Endothelial cell (in vitro differentiated cells): ENCODE measurements around the gene TGM2. TPM values are rescaled to one million over a fixed set of nuclear protein-coding genes. Genes with fewer than 3 reads are reported as not detected.
"Not testable (repeated sequence)": the region's sequence is repeated elsewhere in the genome, so short reads cannot be mapped to it uniquely, and the experiment has no call there.

Source experiments
- DNase-seq: peaks from one replicate; pipeline ENCODE4 v3.0.0; 2021; ENCODE audit warnings: low spot score
- H3K27ac Mint-ChIP-seq: one replicate; pipeline ENCODE4 v1.8.0; 2021; ENCODE audit warnings: mixed read lengths, inconsistent platforms; ENCODE audit not compliant: unreplicated experiment
- H3K27me3 Mint-ChIP-seq: one replicate; pipeline ENCODE4 v1.8.0; 2021; ENCODE audit warnings: mild to moderate bottlenecking, moderate library complexity, mixed read lengths, inconsistent platforms; ENCODE audit not compliant: unreplicated experiment
- H3K36me3 Mint-ChIP-seq: one replicate; pipeline ENCODE4 v1.8.0; 2021; ENCODE audit warnings: mild to moderate bottlenecking, low read depth, mixed read lengths, inconsistent platforms; ENCODE audit not compliant: unreplicated experiment
- H3K4me1 Mint-ChIP-seq: one replicate; pipeline ENCODE4 v1.8.0; 2021; ENCODE audit warnings: mild to moderate bottlenecking, mixed read lengths, inconsistent platforms; ENCODE audit not compliant: unreplicated experiment
- H3K4me3 Mint-ChIP-seq: one replicate; pipeline ENCODE4 v1.8.0; 2021; ENCODE audit warnings: mild to moderate bottlenecking, mixed read lengths, inconsistent platforms; ENCODE audit not compliant: unreplicated experiment
- H3K9me3 Mint-ChIP-seq: one replicate; pipeline ENCODE4 v1.8.0; 2021; ENCODE audit warnings: mixed read lengths, inconsistent platforms; ENCODE audit not compliant: unreplicated experiment
- total RNA-seq: library from RNA; stranded (reverse); fragmentation: NEBNext Ultra II Directional; extraction: Animal tissue kit (Norgen Biotek cat#: 25700); gene quantifications from one replicate; pipeline ENCODE4 v1.2.1, GENCODE V29; 2021; ENCODE audit not compliant: unreplicated experiment
- TF ChIP-seq, protein P1 (sequence below): fragments of 200-600 bp; sonication (generic); IDR thresholded peaks from one replicate; pipeline ENCODE4 v1.5.0; 2021; ENCODE audit warnings: antibody characterized with exemption; ENCODE audit not compliant: unreplicated experiment

TGM2 gene
- total RNA-seq, 1 donor from 2014 or later = 216 TPM

DNA sequence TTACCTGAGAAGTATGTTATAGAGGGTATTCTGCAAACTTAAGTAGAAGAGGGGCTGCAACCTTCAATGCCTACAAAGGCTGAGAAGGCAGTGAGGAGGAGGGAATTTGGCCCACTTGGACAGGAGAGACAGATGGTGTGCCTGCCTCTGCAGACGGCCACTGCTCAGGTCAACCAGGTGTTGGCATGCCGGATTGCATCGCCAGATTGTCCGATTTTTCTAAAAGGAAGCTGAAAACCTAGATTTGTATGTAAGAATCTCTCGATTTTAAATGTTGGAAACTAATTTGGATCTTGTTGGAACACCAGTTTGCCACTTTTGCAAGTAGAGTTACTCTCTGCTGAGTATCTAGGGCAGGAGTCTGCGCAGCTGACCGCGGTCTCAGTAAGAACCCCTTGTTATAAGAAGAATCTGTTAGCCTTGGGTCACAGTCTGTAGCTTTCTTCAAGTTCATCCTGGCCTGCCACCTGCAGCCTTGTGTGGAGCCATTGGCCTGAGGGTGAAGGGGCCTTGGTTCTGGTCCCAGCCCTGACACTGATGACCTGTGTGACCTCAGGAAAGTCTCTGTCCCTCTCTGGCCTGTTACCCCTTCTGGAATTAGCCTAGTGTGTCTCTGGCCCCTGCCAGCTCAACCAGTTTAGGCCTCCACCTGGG, 54.4 kb downstream of the TGM2 start:
- Mint-ChIP-seq H3K4me3 (no peak overlapping the region), H3K27me3 (peaks cover 4% of the 10 kb centered on the region), H3K9me3 (no peaks in the 10 kb centered on the region), H3K36me3 (no peaks in the 10 kb centered on the region), H3K27ac (no peak overlapping the region), H3K4me1 (peaks cover 7% of the 10 kb centered on the region)
- TF ChIP-seq, protein P1, sequence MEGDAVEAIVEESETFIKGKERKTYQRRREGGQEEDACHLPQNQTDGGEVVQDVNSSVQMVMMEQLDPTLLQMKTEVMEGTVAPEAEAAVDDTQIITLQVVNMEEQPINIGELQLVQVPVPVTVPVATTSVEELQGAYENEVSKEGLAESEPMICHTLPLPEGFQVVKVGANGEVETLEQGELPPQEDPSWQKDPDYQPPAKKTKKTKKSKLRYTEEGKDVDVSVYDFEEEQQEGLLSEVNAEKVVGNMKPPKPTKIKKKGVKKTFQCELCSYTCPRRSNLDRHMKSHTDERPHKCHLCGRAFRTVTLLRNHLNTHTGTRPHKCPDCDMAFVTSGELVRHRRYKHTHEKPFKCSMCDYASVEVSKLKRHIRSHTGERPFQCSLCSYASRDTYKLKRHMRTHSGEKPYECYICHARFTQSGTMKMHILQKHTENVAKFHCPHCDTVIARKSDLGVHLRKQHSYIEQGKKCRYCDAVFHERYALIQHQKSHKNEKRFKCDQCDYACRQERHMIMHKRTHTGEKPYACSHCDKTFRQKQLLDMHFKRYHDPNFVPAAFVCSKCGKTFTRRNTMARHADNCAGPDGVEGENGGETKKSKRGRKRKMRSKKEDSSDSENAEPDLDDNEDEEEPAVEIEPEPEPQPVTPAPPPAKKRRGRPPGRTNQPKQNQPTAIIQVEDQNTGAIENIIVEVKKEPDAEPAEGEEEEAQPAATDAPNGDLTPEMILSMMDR = no peak
- no peak for DNase-seq

DNA sequence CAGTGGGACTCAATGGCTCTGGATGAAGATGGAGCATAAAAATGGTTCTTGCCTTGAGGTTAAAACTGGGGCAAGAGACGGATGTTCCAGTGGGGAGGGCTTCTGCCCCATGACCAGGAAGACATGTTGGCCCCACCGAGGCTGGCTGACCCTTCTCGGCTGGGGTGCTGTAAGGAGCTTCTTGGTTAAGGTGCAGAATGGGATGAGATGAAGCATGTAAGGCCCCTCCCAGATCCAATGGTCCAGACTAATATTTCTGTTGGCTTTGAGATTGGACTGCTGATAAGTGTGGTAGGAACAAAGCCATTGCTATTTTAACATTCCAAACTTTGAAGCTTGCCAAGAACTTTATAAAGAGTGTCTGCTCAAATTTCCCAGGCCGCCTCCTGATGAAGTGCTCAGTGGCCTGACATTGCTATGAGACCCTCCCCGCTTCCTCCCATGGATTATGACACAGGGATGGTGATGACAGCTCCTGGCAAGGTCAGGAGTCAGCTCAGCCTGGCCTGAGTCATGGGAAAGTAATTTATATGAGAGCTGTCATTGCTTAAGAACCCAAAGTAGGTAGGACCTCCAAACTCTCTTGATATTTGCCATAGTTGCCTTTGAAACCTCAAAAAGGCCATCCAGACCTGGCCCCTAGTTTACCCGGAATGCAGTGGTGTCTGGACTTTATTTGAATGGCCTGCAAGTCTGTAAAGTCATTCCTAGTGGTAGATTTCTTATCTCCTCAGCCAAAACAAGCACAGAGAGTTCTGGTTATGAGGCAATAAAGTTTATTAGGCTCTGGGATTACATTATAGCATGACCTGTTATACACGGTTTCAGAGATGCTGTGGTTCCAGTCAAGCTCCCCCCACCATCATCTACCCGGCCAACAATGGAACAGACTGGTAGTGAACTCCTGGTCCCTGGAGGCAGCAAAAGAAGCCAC, 55.2 kb downstream of the TGM2 start:
- TF ChIP-seq, protein P1 = no peak
- Mint-ChIP-seq H3K36me3 (no peaks in the 10 kb centered on the region), H3K27ac (no peak overlapping the region), H3K27me3 (peaks cover 4% of the 10 kb centered on the region), H3K9me3 (no peaks in the 10 kb centered on the region), H3K4me1 (peaks cover 7% of the 10 kb centered on the region), H3K4me3 (no peak overlapping the region)
- DNase-seq = no peak

DNA sequence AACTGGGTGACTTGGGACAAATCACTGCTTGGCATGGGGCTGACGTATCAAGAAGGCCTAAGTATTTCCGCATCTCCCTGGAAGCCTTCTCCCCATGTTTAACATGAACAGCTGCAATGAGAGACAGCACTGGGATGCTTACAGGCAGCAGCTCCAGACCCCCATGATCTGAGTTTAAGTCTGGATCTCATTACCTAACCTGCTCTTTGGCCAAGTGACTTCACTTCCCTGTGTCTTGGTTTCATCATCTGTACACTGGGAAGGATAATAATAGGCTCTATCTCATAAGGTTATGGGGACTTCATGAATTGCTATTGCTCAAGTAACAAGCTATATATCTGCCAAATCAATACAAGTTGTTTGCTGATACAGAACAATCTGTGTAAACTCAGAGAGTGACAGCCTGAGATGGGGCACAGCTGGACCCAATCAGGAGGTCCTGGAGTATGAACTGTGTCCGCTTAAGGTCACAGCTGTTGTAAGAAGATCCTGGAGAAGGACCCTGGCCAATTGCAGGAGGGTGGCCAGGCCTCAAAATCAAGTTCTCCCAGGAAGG, 56.0 kb downstream of the TGM2 start:
- DNase-seq = no peak
- H3K4me3 Mint-ChIP-seq = no peak overlapping the region
- no peak overlapping the region for H3K27ac Mint-ChIP-seq
- TF ChIP-seq, protein P1 = no peak
- no peaks in the 10 kb centered on the region for H3K36me3 Mint-ChIP-seq
- peaks cover 4% of the 10 kb centered on the region for H3K27me3 Mint-ChIP-seq
- H3K9me3 Mint-ChIP-seq = no peaks in the 10 kb centered on the region
- H3K4me1 Mint-ChIP-seq = peaks cover 7% of the 10 kb centered on the region

- no peak for DNase-seq
- H3K4me3 Mint-ChIP-seq = no peak overlapping the region
- H3K27ac Mint-ChIP-seq = no peak overlapping the region
- H3K9me3 Mint-ChIP-seq = no peaks in the 10 kb centered on the region
- H3K36me3 Mint-ChIP-seq = no peaks in the 10 kb centered on the region
- H3K27me3 Mint-ChIP-seq = peaks cover 4% of the 10 kb centered on the region
- H3K4me1 Mint-ChIP-seq = peaks cover 6% of the 10 kb centered on the region
- TF ChIP-seq, protein P1 = no peak
Observed at GRCh38 chr20:38108438-38108985, 56.6 kb downstream of the TGM2 start.

DNA sequence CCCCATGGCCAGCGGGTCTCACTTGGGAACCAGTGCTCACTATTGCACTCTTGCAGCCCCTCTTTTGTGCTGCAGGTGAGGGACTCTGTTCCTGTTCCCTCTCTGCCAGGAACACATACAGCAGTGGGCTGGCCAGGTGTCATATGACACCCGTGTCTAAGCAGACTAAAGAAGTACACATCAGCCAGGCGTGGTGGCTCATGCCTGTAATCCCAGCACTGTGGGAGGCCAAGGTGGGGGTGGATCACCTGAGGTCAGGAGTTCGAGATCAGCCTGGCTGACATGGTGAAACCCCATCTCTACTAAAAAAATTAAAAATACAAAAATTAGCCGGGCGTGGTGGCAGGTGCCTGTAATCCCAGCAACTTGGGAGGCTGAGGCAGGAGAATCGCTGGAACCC, 57.2 kb downstream of the TGM2 start:
- H3K27ac Mint-ChIP-seq, H3K9me3 Mint-ChIP-seq, H3K4me3 Mint-ChIP-seq, DNase-seq, H3K4me1 Mint-ChIP-seq, H3K36me3 Mint-ChIP-seq, H3K27me3 Mint-ChIP-seq: not testable (repeated sequence)

DNA sequence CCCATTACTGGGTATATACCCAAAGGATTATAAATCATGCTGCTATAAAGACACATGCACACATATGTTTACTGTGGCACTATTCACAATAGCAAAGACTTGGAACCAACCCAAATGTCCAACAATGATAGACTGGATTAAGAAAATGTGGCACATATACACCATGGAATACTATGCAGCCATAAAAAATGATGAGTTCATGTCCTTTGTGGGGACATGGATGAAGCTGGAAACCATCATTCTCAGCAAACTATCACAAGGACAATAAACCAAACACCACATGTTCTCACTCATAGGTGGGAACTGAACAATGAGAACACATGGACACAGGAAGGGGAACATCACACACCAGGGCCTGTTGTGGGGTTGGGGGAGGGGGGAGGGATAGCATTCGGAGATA, 57.7 kb downstream of the TGM2 start:
- not testable (repeated sequence) for H3K27ac Mint-ChIP-seq, DNase-seq, H3K36me3 Mint-ChIP-seq, H3K9me3 Mint-ChIP-seq, H3K4me3 Mint-ChIP-seq, H3K27me3 Mint-ChIP-seq, H3K4me1 Mint-ChIP-seq
